HEK293 (cell line): ENCODE results near the gene SLC13A3.

ENCODE experiments used
- CTCF ChIA-PET: fragments of 350-600 bp; formaldehyde crosslinking; extraction: SDS; loops from one replicate; lab custom pipeline; 2021; ENCODE audit warnings: antibody characterized with exemption; lab: Yijun Ruan, JAX
- POLR2A ChIA-PET: fragments of 300-600 bp; formaldehyde crosslinking; extraction: SDS; loops from one replicate; lab custom pipeline; 2020; ENCODE audit warnings: antibody characterized with exemption, inconsistent platforms; lab: Yijun Ruan, JAX
- H3K27ac ChIP-seq: fragments of 200-500 bp; sonication (Bioruptor generic); 2 replicates; pipeline ENCODE4 v1.5.1; 2014; ENCODE audit warnings: low read depth, low read length, control low read depth, inconsistent platforms; ENCODE audit errors: extremely low read depth
- H3K36me3 ChIP-seq, 2 experiments: fragments of 200-500 bp in 1 of 2; sonication (Bioruptor generic) in 1 of 2; 1 replicate in 1 of 2; 2 replicates in 1 of 2; pipeline ENCODE4 v1.5.1; 2014 to 2017; ENCODE audit warnings: inconsistent platforms in 2 of 2, low read length in 2 of 2; ENCODE audit not compliant: control insufficient read depth in 2 of 2, insufficient read depth in 1 of 2
- H3K4me1 ChIP-seq: fragments of 200-500 bp; sonication (Bioruptor generic); 2 replicates; pipeline ENCODE4 v1.5.1; 2014; ENCODE audit warnings: mild to moderate bottlenecking, low read length, inconsistent platforms; ENCODE audit not compliant: control insufficient read depth, insufficient read depth
- H3K4me3 ChIP-seq: 2 replicates; pipeline ENCODE4 v1.5.1; 2011; ENCODE audit warnings: low read depth, mild to moderate bottlenecking, control low read depth, low read length, moderate library complexity
- H3K9me3 ChIP-seq: fragments of 200-500 bp; sonication (Bioruptor generic); 2 replicates; pipeline ENCODE4 v1.5.1; 2014; ENCODE audit warnings: low read depth, low read length, inconsistent platforms; ENCODE audit not compliant: control insufficient read depth, insufficient read depth
- HOXC10 ChIP-seq: sonication (generic); formaldehyde crosslinking; IDR thresholded peaks from 2 replicates; pipeline ENCODE4 v1.8.1; 2023; ENCODE audit warnings: mild to moderate bottlenecking, missing genetic modification reagents
- INSM2 ChIP-seq: fragments of 450-650 bp; formaldehyde crosslinking; IDR thresholded peaks from 2 replicates; pipeline ENCODE4 v1.5.1; 2016; ENCODE audit warnings: missing biosample characterization, missing genetic modification characterization
- SALL2 ChIP-seq: fragments of 450-650 bp; formaldehyde crosslinking; IDR thresholded peaks from 2 replicates; pipeline ENCODE4 v1.5.0; 2017; ENCODE audit warnings: missing biosample characterization, mild to moderate bottlenecking, missing genetic modification characterization, borderline replicate concordance
- ZBTB1 ChIP-seq: fragments of 450-650 bp; formaldehyde crosslinking; IDR thresholded peaks from 2 replicates; pipeline ENCODE4 v1.5.1; 2016; ENCODE audit warnings: missing biosample characterization, missing genetic modification characterization
- ZEB2 ChIP-seq: fragments of 450-650 bp; formaldehyde crosslinking; IDR thresholded peaks from 2 replicates; pipeline ENCODE4 v1.5.1; 2016; ENCODE audit warnings: missing biosample characterization, missing genetic modification characterization
- ZNF112 ChIP-seq: fragments of 450-650 bp; formaldehyde crosslinking; IDR thresholded peaks from 2 replicates; pipeline ENCODE4 v1.5.0; 2017; ENCODE audit warnings: missing biosample characterization, missing genetic modification characterization
- ZNF132 ChIP-seq: fragments of 450-650 bp; formaldehyde crosslinking; IDR thresholded peaks from 2 replicates; pipeline ENCODE4 v1.5.1; 2017; ENCODE audit warnings: missing biosample characterization, missing genetic modification characterization, borderline replicate concordance
- ZNF146 ChIP-seq: fragments of 450-650 bp; formaldehyde crosslinking; IDR thresholded peaks from 2 replicates; pipeline ENCODE4 v1.5.1; 2016; ENCODE audit warnings: missing biosample characterization, missing genetic modification characterization
- ZNF175 ChIP-seq: fragments of 450-650 bp; formaldehyde crosslinking; IDR thresholded peaks from 2 replicates; pipeline ENCODE4 v1.5.1; 2016; ENCODE audit warnings: missing biosample characterization, missing genetic modification characterization
- ZNF18 ChIP-seq: fragments of 450-650 bp; formaldehyde crosslinking; IDR thresholded peaks from 2 replicates; pipeline ENCODE4 v1.5.1; 2016; ENCODE audit warnings: missing biosample characterization, missing genetic modification characterization
- ZNF2 ChIP-seq: fragments of 450-650 bp; formaldehyde crosslinking; IDR thresholded peaks from 2 replicates; pipeline ENCODE4 v1.5.1; 2016; ENCODE audit warnings: missing biosample characterization, missing genetic modification characterization
- ZNF416 ChIP-seq: fragments of 450-650 bp; formaldehyde crosslinking; IDR thresholded peaks from 2 replicates; pipeline ENCODE4 v1.5.1; 2016; ENCODE audit warnings: missing biosample characterization, missing genetic modification characterization
- ZNF585B ChIP-seq: fragments of 450-650 bp; formaldehyde crosslinking; IDR thresholded peaks from 2 replicates; pipeline ENCODE4 v1.5.1; 2016; ENCODE audit warnings: missing biosample characterization, missing genetic modification characterization
- ZNF626 ChIP-seq: fragments of 450-650 bp; sonication (Bioruptor Pico); formaldehyde crosslinking; IDR thresholded peaks from 2 replicates; pipeline ENCODE4 v1.5.1; 2018; ENCODE audit warnings: missing biosample characterization, missing genetic modification characterization, inconsistent platforms
- ZNF654 ChIP-seq: fragments of 450-650 bp; formaldehyde crosslinking; IDR thresholded peaks from 2 replicates; pipeline ENCODE4 v1.5.1; 2016; ENCODE audit warnings: low read depth, missing biosample characterization, missing genetic modification characterization
- ZNF76 ChIP-seq: fragments of 450-650 bp; formaldehyde crosslinking; IDR thresholded peaks from 2 replicates; pipeline ENCODE4; 2016; ENCODE audit warnings: low read depth, missing biosample characterization, missing genetic modification characterization, borderline replicate concordance
- ZNF837 ChIP-seq: fragments of 450-650 bp; formaldehyde crosslinking; IDR thresholded peaks from 2 replicates; pipeline ENCODE4 v1.5.1; 2016; ENCODE audit warnings: missing biosample characterization, missing genetic modification characterization
- ZSCAN5A ChIP-seq: fragments of 450-650 bp; formaldehyde crosslinking; IDR thresholded peaks from 2 replicates; pipeline ENCODE4 v1.5.1; 2016; ENCODE audit warnings: missing biosample characterization, missing genetic modification characterization
- TF ChIP-seq, protein P1 (sequence below): fragments of 450-650 bp; formaldehyde crosslinking; IDR thresholded peaks from 2 replicates; pipeline ENCODE4 v1.5.1; 2016; ENCODE audit warnings: missing biosample characterization, missing genetic modification characterization
- TF ChIP-seq, protein P2 (sequence below): fragments of 450-650 bp; formaldehyde crosslinking; IDR thresholded peaks from 2 replicates; pipeline ENCODE4 v1.5.1; 2016; ENCODE audit warnings: missing biosample characterization, missing genetic modification characterization

Gene SLC13A3

GRCh38 chr20:46651091-46651962 is at the start of gene SLC13A3:
Gene SLC13A3 (minus strand): TSS chr20:46651459. CDS start chr20:46651421, 38 bp downstream.
- no peaks in the 10 kb centered on the region for H3K36me3 ChIP-seq
- POLR2A ChIA-PET, result no interaction called here
- TF ChIP-seq ZNF76 (tag by site-specific recombination) (no peak), ZEB2 (tag by site-specific recombination) (no peak), HOXC10 (CRISPR knock-in tag) (no peak), ZNF585B (no peak)
- CTCF ChIA-PET, result interaction anchor here (0.6 to 1.2 kb wide), 2 partner anchors 29 to 50 kb away, joined by 3 to 6 read pairs; no protein-coding TSS in a partner anchor
- no peaks in the 10 kb centered on the region for H3K4me1 ChIP-seq
- H3K4me3 ChIP-seq, result no peak within 1 kb of the TSS
- H3K27ac ChIP-seq, result no peak within 1 kb of the TSS
- no peaks in the 10 kb centered on the region for H3K9me3 ChIP-seq

- H3K36me3 ChIP-seq, result no peaks in the 10 kb centered on the region
- ChIA-PET POLR2A (no interaction called here), CTCF (interaction anchor here (0.6 to 1.9 kb wide), 3 partner anchors 11 to 140 kb away, joined by 5 to 9 read pairs (median 5); no protein-coding TSS in a partner anchor)
- H3K27ac ChIP-seq, result no peak overlapping the region
- no peaks in the 10 kb centered on the region for H3K4me1 ChIP-seq
- no peak overlapping the region for H3K4me3 ChIP-seq
- no peaks in the 10 kb centered on the region for H3K9me3 ChIP-seq
- no peak for TF ChIP-seq INSM2 (tag by site-specific recombination)
- no peak for TF ChIP-seq ZNF132 (tag by site-specific recombination)
- no peak for TF ChIP-seq ZNF146 (tag by site-specific recombination)
- TF ChIP-seq, protein P1, sequence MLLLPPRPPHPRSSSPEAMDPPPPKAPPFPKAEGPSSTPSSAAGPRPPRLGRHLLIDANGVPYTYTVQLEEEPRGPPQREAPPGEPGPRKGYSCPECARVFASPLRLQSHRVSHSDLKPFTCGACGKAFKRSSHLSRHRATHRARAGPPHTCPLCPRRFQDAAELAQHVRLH (tag by site-specific recombination), result no peak
- TF ChIP-seq ZNF654 (tag by site-specific recombination), result no peak
- no peak for TF ChIP-seq ZNF2 (tag by site-specific recombination)
- TF ChIP-seq, protein P2, sequence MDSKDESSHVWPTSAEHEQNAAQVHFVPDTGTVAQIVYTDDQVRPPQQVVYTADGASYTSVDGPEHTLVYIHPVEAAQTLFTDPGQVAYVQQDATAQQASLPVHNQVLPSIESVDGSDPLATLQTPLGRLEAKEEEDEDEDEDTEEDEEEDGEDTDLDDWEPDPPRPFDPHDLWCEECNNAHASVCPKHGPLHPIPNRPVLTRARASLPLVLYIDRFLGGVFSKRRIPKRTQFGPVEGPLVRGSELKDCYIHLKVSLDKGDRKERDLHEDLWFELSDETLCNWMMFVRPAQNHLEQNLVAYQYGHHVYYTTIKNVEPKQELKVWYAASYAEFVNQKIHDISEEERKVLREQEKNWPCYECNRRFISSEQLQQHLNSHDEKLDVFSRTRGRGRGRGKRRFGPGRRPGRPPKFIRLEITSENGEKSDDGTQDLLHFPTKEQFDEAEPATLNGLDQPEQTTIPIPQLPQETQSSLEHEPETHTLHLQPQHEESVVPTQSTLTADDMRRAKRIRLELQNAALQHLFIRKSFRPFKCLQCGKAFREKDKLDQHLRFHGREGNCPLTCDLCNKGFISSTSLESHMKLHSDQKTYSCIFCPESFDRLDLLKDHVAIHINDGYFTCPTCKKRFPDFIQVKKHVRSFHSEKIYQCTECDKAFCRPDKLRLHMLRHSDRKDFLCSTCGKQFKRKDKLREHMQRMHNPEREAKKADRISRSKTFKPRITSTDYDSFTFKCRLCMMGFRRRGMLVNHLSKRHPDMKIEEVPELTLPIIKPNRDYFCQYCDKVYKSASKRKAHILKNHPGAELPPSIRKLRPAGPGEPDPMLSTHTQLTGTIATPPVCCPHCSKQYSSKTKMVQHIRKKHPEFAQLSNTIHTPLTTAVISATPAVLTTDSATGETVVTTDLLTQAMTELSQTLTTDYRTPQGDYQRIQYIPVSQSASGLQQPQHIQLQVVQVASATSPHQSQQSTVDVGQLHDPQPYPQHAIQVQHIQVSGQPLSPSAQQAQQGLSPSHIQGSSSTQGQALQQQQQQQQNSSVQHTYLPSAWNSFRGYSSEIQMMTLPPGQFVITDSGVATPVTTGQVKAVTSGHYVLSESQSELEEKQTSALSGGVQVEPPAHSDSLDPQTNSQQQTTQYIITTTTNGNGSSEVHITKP, result no peak
- no peak for TF ChIP-seq ZEB2 (tag by site-specific recombination)
- no peak for TF ChIP-seq ZSCAN5A (tag by site-specific recombination)
- no peak for TF ChIP-seq SALL2 (tag by site-specific recombination)
- no peak for TF ChIP-seq ZNF416 (tag by site-specific recombination)
- no peak for TF ChIP-seq ZNF837 (tag by site-specific recombination)
- no peak for TF ChIP-seq ZBTB1 (tag by site-specific recombination)
- no peak for TF ChIP-seq ZNF175
- TF ChIP-seq ZNF626, result no peak
- no peak for TF ChIP-seq ZNF18 (tag by site-specific recombination)
- no peak for TF ChIP-seq ZNF112 (tag by site-specific recombination)
These were observed 49.8 kb upstream of the SLC13A3 start for GRCh38 chr20:46701057-46701456.
